Activated CD8-positive, alpha-beta memory T cell treated with anti-CD3 and anti-CD28 coated beads for 36 hours (primary cell): Measurements from ENCODE around the gene RBMS3. TPM values are rescaled to one million over a fixed set of nuclear protein-coding genes. Genes with fewer than 3 reads are reported as not detected.
"Not testable (repeated sequence)": the region's sequence is repeated elsewhere in the genome, so short reads cannot be mapped to it uniquely, and the experiment has no call there.

Source experiments
- CTCF ChIA-PET: fragments of 350-600 bp; sonication (Branson Sonifier 250); formaldehyde crosslinking; loops from one replicate; lab custom pipeline; 2021; ENCODE audit warnings: antibody characterized with exemption; lab: Charles Lee
- POLR2A ChIA-PET: fragments of 350-600 bp; sonication (Branson Sonifier 250); formaldehyde crosslinking; loops from one replicate; lab custom pipeline; 2021; ENCODE audit warnings: antibody characterized with exemption; lab: Charles Lee
- total RNA-seq, 2 experiments: library from RNA; stranded (reverse); gene quantifications; one replicate each; pipeline ENCODE4 v1.2.3, GENCODE V29; 2021

Gene RBMS3
- total RNA-seq, 2 experiments from 2014 or later = 0.48 to 0.86 TPM

DNA sequence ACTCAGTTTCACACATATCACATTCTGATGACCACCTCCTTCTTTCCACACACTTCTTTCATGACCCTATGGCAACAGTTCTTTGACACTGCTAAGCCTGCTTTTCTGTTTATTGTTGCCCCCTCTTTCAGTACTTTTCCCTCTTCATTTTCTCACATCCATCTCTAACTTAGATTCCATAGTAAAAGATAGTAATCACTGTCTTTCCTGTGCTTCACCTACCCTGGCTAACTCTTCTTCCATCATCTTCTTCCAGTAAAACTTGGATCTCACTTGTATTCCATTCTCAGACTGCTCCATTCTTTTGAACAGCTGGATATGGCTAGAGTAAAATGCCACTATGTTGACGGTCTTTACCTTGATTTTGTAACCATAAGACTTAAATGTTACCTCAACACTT lies 692.9 kb downstream of the RBMS3 start:
- ChIA-PET CTCF (no interaction called here), POLR2A (no interaction called here)

DNA sequence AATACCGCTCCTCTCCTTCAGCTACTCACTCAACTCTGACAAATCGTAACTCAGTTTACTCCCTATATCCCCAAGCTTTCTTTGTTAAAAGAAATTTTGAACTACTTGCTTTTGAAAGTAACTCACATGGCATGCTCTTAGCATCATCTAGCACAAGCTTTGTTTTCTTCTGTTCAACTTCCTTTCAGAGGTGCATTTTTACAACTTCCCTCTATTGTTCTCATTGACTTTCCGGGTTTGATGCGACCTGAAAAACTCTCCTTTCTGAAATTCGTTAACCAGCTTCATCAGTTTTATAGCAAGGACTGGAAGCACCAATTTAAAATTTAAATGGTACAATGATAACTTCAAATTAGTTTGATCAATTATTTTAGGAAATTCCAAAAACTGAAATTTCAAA lies 696.0 kb downstream of the RBMS3 start:
- POLR2A ChIA-PET = no interaction called here
- CTCF ChIA-PET = no interaction called here

DNA sequence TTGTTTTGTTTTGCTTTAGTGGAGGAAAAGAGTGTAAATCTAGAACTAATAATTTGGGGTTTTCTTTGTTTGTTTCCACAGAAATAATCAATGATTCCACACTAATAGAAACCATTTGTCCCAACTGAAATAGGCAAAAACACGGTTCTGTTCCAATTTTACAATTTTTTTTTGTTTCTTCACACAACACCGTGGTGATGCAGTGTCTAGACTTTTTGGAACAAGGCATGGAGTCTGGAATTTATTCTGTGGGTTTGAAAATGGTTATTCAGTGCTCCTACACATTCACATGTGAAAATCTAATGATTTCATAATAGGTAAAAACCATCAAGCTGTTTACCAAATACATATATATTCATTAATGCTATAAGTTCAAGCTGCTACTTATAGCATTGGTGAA lies 696.5 kb downstream of the RBMS3 start:
- POLR2A ChIA-PET = no interaction called here
- CTCF ChIA-PET = no interaction called here

DNA sequence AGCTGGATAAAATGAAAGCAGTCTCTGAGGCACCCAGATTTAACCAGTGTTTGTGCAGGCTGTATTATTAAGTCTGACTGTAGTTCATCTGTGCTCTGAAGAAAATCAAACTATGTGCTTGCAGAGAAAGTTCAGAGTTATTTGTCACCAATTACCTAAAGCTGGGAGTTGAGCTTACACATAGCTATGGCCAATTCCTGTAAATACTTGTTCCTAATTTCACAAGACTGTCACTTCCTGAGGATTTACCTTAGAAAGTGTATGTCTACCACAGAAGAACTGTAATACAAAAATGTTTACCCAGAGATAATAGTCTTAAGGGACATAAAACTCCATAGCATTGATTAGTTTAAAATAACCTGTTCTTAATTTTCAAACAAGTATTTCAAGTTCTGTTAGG lies 697.2 kb downstream of the RBMS3 start:
- POLR2A ChIA-PET = no interaction called here

DNA sequence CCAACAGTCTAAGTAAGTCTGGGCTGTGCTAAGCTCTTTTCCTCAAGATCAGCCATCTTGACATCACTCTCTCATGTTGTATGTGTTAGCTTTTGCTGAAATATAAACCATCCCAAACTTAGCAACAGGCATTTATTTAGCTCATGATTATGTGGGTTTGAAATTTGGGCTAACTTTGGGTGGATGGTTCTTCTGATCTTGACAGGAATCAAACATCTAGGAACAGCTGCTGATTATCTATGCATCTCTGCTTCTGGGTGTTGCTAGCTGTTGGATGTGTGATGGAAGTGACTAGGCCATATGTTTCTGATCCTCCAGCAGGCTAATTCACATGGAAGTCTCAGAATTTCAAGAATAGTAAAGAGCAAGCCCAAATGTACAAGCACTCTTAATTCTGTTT lies 710.3 kb downstream of the RBMS3 start:
- CTCF ChIA-PET = no interaction called here
- POLR2A ChIA-PET = no interaction called here

More for the DNA sequence above, 697.2 kb downstream of the RBMS3 start:
- CTCF ChIA-PET = no interaction called here

DNA sequence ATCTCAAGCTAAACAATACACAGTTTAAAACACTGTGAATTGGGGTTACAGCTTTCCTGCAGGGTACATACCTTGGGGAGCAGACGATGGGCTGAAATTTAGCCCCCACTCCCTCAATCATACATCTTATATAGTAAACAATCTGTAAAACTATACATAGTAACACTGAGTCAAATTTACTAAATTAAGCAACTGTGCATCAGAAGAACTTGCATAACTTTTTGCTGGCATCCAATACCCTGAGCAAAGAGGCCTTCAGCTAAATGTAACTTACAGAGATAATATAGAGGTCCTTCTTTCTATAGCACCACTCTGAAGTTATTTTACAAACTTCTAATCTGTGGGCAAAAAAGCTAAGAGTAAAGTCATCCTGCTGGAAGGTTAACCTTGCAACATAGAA lies 721.9 kb downstream of the RBMS3 start:
- ChIA-PET CTCF (interaction anchor here (1.7 to 2.5 kb wide), 2 partner anchors 10 to 22 kb away, joined by 3 to 6 read pairs; no protein-coding TSS in a partner anchor), POLR2A (no interaction called here)

DNA sequence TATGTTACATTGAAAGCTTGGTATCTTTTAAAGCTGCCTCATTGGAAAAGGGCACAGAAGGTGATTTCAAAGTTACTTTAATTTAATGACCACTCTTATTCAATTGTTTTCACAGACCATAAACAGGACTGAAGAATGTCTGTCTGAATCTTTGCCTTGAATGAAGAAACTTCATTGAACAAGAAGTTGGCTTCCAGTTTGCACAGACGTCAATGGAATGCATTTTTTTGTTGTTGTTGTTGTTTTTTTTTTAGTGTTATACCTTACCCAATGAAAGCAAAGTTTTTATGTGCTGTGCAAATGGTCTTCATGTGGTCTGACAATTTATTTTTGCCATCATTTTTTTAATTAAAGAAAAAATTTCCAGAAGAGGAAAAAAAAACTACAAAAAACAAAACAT lies 722.9 kb downstream of the RBMS3 start:
- POLR2A ChIA-PET = no interaction called here
- CTCF ChIA-PET = interaction anchor here (2.5 kb wide), 1 partner anchor 9 kb away, joined by 6 read pairs; no protein-coding TSS in a partner anchor

DNA sequence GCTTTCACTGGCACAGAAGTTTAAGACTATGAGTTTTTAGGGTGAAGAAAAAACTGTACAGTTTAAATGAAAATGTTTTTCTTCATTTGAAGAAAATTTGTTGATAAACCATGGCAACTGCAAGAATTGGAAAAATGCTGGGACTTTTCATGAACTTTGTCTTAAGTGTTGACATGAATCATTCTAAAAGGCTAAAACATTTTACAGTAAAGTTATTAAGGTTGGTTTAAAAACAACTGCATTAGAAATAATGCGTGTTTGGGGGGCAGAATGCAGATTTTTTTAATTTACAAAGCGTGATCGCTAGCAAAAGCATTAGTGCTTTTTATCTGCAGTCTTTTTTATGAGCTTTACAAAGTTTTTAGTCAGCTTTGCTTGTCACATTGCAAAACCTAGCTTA lies 723.6 kb downstream of the RBMS3 start:
- ChIA-PET POLR2A (no interaction called here), CTCF (interaction anchor here (2.5 kb wide), 1 partner anchor 8 kb away, joined by 6 read pairs; no protein-coding TSS in a partner anchor)

DNA sequence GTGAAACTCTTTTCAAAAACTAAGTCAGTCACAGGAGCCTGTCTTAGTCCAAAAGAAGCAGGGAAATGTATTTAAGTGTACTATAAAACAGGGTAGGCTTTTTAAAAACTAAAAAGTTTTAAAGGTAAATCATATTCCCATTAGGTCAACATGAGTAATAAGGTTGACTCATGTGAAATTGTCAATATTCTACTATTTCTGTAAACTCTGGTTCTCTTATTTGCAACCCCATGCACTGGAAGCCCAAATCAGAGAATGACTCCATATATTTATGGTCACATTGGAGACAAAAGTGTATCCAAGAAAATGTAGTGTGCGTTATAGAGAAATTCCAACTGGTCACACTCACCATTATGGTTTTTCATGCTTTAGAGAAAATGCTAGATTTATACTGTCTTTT lies 725.2 kb downstream of the RBMS3 start:
- ChIA-PET CTCF (no interaction called here), POLR2A (no interaction called here)

DNA sequence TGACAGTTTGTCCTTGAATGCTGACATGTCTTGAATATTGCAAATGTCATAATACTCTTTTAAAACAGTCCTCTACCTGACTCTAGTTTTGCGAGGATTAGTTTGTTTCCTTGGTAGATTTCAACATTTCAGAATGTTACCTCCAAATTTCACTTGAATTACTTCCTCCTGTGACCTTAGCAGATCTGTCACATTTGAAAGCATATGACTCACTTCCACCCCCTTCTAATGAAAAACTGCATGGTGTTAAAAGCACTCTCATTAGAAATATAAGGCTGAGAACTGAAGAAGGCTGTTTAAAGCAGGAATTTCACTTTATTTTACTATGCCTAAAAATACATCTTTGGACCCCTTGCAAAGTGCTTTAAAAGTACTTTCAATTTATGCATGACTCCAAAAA lies 726.8 kb downstream of the RBMS3 start:
- CTCF ChIA-PET = no interaction called here
- POLR2A ChIA-PET = no interaction called here

DNA sequence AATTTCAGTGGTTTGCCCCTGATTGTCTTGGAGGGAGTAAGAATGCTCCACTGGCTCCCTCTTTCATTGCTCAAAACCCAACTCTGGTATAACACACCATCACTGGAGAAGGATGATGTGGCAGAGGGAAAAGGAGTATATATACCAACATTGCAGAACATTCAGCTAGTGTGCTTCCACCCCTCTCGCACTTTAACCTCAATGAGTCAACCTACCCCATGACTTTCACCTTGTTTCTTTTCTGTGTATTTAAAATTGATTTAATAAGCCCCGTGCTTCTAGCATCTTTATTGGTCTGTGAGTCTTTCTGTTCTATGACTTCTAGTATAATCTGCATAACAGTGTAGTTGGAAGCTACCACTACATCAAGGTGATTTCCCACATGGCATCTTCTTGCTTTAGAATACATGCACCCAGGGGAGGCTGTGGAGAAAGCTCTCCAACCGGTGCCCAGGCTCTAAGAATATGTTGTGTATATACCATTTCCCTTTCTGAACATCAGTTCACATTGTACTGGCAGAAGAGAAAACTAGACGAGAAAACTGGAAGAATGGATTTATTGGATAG lies 730.4 kb downstream of the RBMS3 start:
- ChIA-PET CTCF (interaction anchor here (0.7 kb wide), 1 partner anchor 186 kb away, joined by 3 read pairs; no protein-coding TSS in a partner anchor), POLR2A (no interaction called here)

DNA sequence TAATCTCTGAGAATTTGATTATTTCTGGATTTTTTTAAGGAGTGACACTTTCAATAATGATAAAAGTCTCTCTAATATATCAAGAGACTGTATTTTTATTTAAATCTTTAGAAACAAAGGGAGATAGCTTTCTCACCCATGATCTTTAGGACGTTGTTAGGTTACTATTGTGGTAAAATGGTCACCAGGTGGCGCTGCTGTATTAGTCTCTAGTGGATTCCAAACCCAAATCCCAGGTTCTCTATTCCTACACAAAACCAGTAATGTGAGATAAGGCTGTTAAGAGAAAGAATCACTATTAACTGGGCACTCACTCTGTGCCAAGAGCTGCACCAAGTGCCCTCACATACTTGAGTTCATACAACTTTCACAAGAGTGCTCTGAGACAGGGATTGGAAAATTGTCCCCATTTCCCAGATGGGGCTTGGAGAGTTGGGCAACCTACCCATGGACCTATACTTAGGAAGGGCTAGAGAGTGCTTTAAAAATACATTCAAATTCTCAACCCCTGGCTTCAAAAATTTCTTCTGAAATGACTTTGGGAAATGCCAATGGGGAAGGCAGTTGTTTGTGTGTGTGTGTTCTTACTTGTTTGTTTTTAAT lies 732.2 kb downstream of the RBMS3 start:
- ChIA-PET CTCF (interaction anchor here (0.6 to 1.7 kb wide), 5 partner anchors 9 to 359 kb away, joined by 3 to 6 read pairs (median 3); no protein-coding TSS in a partner anchor), POLR2A (no interaction called here)

DNA sequence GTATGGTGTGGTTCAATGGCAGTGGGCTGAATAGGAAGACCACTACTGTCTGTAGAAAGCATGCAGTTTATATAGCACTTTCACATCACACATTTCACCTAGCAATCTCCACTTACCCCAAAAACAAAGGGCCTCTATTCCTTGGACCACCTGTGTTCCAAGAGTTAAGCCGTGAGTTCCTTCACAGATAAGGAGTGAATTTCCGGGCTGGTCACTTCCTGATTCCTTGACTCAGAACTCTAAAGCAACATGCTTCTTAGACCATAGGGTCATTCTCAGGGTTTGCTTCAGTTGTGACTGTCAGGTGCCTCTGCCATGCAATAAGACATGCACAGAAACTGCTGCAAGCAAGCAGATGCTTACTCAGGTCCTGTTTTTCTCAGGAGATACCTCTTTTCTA lies 737.0 kb downstream of the RBMS3 start:
- CTCF ChIA-PET = no interaction called here
- POLR2A ChIA-PET = no interaction called here

DNA sequence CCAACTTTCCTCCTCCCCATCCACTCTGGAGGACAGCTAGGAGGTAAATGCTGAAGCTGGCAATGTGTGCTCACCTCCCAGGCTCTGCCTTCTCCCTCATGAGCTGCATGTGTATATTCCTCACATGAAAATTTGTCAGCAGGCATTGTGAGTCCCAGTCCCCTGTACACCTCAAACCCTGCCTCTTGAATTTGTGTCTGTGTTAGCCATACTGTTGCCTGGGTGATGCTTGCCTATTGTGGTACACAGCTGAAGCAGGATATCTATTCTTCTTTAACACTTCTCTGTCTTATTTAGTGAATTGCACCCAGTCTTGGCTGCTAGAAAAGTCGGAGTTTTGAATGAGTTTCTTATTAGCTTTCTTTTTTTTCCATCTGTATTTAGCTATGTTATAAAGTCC lies 739.5 kb downstream of the RBMS3 start:
- POLR2A ChIA-PET = no interaction called here
- CTCF ChIA-PET = interaction anchor here (1.2 kb wide), 1 partner anchor 11 kb away, joined by 3 read pairs; no protein-coding TSS in a partner anchor

DNA sequence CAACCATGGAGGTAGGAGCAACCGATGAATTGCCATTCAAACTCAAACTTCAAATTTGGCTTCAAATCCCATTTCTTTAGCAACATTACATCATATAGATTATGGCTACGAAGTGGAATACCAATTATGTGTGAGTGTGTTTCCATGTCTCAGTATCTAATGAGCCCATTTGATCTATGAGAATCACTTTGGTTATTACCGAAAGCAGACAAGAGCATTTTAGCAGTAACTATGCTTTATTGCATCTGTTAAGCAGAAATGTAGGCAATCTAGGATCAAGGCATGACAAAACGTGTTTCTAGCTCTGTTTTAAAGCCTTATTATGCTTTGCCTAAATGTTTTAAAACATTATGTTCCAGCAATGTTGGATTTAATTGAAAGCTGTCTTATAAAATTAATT lies 743.6 kb downstream of the RBMS3 start:
- POLR2A ChIA-PET = no interaction called here
- CTCF ChIA-PET = interaction anchor here (1.1 kb wide), 1 partner anchor 22 kb away, joined by 3 read pairs; no protein-coding TSS in a partner anchor

DNA sequence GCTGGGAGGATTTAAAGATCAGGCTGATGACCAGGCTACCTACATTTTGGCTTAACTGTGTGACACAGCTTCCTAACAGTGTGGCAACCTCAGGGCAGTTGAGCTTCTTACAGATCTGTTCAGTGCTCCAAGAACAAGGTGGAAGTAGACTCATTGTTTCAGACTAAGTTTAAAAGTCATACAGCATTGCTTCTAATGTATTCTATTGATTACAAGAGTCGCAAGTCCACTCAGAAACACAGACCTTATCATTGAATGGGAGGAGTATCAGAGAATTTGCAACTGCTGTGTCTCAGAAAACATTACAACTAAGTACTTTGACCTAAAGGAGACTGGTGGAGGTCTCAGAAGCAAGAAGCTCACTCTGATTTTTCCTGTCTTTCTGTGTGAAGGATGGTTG lies 746.0 kb downstream of the RBMS3 start:
- ChIA-PET CTCF (no interaction called here), POLR2A (no interaction called here)

DNA sequence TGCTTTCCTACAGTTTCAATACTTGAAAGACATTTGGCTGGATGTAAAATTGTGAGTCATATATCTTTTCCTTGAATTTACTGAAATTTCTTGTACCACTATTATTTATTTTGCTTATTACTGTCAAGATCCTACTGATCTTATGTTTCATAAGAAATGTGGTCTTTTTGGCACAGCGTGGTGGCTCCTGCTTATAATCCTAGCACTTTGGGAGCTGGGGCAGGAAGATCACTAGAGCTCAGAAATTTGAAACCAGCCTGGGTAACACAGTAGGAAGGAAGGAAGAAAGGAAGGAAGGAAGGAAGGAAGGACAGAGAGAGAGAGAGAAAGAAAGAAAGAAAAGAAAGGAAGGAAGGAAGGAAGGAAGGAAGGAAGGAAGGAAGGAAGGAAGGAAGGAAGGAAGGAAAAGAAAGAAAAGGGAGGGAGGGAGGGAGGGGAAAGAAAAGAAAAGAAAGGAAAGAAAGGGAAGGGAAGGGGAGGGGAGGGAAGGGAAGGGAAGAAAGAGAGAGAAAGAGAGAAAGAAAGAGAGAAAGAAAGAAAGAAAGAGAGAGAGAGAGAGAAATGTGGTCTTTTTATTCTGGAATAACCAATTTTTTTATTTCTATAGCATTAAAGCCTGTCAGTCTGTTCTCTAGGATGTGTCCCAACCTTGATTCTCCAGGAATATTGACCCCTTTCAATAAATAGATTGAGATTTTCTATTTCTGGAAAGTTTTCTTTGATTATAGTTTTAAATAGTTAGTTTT lies 753.5 kb downstream of the RBMS3 start:
- CTCF ChIA-PET = no interaction called here
- POLR2A ChIA-PET = no interaction called here

DNA sequence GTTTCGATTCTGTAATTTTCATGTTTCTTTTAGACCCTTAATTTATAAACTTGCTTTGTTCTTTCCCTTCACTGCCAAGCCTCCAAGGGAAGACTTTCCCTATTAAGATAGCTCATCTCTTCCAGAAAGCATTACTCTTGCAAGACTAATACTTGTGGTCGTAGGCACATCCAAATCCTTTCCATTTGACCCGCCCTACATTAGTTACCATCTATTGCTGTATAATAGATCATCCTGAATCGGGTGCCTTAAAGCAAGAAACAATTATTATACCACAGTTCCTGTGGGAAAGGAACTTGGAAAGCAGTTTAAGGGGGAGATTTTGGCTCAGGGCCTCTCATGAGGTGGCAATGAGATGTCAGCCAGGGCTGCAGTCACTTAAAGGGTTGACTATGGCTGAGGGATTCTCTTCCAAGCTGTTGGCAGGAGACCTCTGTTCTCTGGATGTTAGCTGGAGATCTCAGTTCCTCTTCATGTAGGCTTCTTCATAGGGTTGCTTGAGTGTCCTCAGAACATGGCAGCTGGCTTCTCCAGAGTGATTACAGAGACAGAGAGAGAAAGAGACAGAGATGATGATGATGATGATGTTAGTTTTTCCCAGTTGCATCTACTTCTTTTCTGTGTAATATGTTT lies 755.2 kb downstream of the RBMS3 start:
- ChIA-PET POLR2A (no interaction called here), CTCF (no interaction called here)

DNA sequence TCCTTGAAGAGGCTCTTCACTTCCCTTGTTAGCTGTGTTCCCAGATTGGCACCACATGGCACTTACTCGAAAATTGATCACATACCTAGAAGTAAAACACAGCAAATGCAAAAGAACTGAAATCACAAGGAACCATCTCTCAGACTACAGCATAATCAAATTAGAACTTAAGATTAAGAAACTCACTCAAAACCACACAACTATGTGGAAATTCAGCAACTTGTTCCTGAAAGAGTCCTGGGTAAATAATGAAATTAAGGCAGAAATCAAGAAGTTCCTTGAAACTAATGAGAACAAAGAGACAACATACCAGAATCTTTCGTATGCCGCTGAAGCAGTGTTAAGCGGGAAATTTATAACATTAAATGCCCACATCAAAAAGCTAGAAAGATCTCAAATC lies 759.3 kb downstream of the RBMS3 start:
- ChIA-PET CTCF (no interaction called here), POLR2A (no interaction called here)

DNA sequence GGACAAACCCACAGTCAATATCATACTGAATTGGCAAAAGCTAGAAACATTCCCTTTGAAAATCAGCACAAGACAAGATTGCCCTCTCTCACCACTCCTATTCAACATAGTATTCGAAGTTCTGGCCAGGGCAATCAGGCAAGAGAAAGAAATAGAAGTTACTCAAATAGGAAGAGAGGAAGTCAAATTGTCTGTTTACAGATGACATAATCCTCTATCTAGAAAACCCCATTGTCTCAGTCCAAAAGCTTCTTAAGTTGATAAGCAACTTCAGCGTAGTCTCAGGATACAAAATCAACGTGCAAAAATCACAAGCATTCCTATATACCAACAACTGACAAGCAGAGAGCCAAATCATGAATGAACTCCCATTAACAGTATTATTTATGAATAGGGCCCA lies 760.6 kb downstream of the RBMS3 start:
- POLR2A ChIA-PET = not testable (repeated sequence)
- CTCF ChIA-PET = interaction anchor here (2.0 kb wide), 1 partner anchor 157 kb away, joined by 9 read pairs; no protein-coding TSS in a partner anchor
